IMR-90 (cell line): ENCODE data around the gene GSK3B. TPM values are rescaled to one million over a fixed set of nuclear protein-coding genes. Genes with fewer than 3 reads are reported as not detected.

ENCODE experiments used
- ATAC-seq: fragments of 200-7000 bp; cut with Tn5 transposase; 2 replicates; pipeline ENCODE4 v1.9.1; 2020; ENCODE audit warnings: low read depth, mild to moderate bottlenecking, moderate library complexity
- BruUV-seq: library from RNA; stranded (reverse); fragments of 400-500 nt; replicated peaks from 2 replicates; lab custom pipeline; 2021; lab: Mats Ljungman, UMichigan
- CTCF ChIA-PET: fragments of 300-600 bp; formaldehyde crosslinking; extraction: SDS; loops from one replicate; lab custom pipeline; 2021; ENCODE audit warnings: antibody characterized with exemption; lab: Yijun Ruan, JAX
- POLR2A ChIA-PET: fragments of 300-600 bp; sonication (Branson Sonifier 250); formaldehyde crosslinking; loops from one replicate; lab custom pipeline; 2022; ENCODE audit warnings: antibody characterized with exemption; ENCODE audit not compliant: unreplicated experiment; lab: Charles Lee
- DNase-seq: peaks from one replicate; pipeline ENCODE4 v3.0.0; 2013
- H2AFZ ChIP-seq: replicated peaks from 2 replicates; pipeline ENCODE3; 2013; ENCODE audit warnings: low read length, mild to moderate bottlenecking; ENCODE audit not compliant: poor library complexity
- H2AK5ac ChIP-seq: 2 replicates; pipeline ENCODE4 v1.6.1; 2013; ENCODE audit warnings: low read depth, low read length, inconsistent platforms
- H2AK9ac ChIP-seq: replicated peaks from 2 replicates; pipeline ENCODE3; 2013; ENCODE audit warnings: mild to moderate bottlenecking, low read depth, low read length, moderate library complexity; ENCODE audit not compliant: poor library complexity
- H2BK120ac ChIP-seq: 2 replicates; pipeline ENCODE4 v1.6.1; 2013; ENCODE audit warnings: low read depth, low read length, inconsistent platforms
- H2BK15ac ChIP-seq: 3 replicates; pipeline ENCODE4 v1.6.1; 2013; ENCODE audit warnings: low read depth, low read length, inconsistent platforms
- H2BK20ac ChIP-seq: 2 replicates; pipeline ENCODE4 v1.6.1; 2013; ENCODE audit warnings: low read depth, mild to moderate bottlenecking, inconsistent platforms, low read length, moderate library complexity
- H2BK5ac ChIP-seq: 2 replicates; pipeline ENCODE4 v1.6.1; 2013; ENCODE audit warnings: mild to moderate bottlenecking, low read depth, low read length, inconsistent platforms; ENCODE audit not compliant: poor library complexity, severe bottlenecking
- H3K14ac ChIP-seq: replicated peaks from 2 replicates; pipeline ENCODE4 v1.6.1; 2013; ENCODE audit warnings: low read depth, low read length, inconsistent platforms
- H3K18ac ChIP-seq: 2 replicates; pipeline ENCODE4 v1.6.1; 2013; ENCODE audit warnings: low read depth, low read length, control low read depth
- H3K23ac ChIP-seq: 2 replicates; pipeline ENCODE4 v1.6.1; 2013; ENCODE audit warnings: low read depth, low read length, inconsistent platforms
- H3K27ac ChIP-seq: 2 replicates; pipeline ENCODE4 v1.5.1; 2013; ENCODE audit warnings: mild to moderate bottlenecking, control low read depth, low read length; ENCODE audit not compliant: insufficient read depth
- H3K27me3 ChIP-seq: 2 replicates; pipeline ENCODE4 v1.6.1; 2013; ENCODE audit warnings: low read length; ENCODE audit not compliant: control insufficient read depth, insufficient read depth
- H3K36me3 ChIP-seq: 2 replicates; pipeline ENCODE4 v1.6.1; 2013; ENCODE audit warnings: low read length, mixed read lengths; ENCODE audit not compliant: control insufficient read depth, insufficient read depth
- H3K4ac ChIP-seq: 2 replicates; pipeline ENCODE4 v1.6.1; 2013; ENCODE audit warnings: low read depth, low read length, inconsistent platforms
- H3K4me1 ChIP-seq: 2 replicates; pipeline ENCODE4 v1.6.1; 2013; ENCODE audit warnings: low read length, mixed read lengths; ENCODE audit not compliant: control insufficient read depth, insufficient read depth
- H3K4me2 ChIP-seq: 2 replicates; pipeline ENCODE4 v1.6.1; 2013; ENCODE audit warnings: low read depth, mild to moderate bottlenecking, control low read depth, low read length, moderate library complexity
- H3K4me3 ChIP-seq: 2 replicates; pipeline ENCODE4 v1.5.1; 2013; ENCODE audit warnings: low read depth, mild to moderate bottlenecking, control low read depth, low read length, moderate library complexity; ENCODE audit not compliant: insufficient read depth
- H3K56ac ChIP-seq: 2 replicates; pipeline ENCODE4 v1.6.1; 2013; ENCODE audit warnings: low read length, inconsistent platforms; ENCODE audit not compliant: insufficient read depth; ENCODE audit errors: extremely low read depth
- H3K79me1 ChIP-seq, 2 experiments: 2 replicates each; pipeline ENCODE4 v1.6.1; 2013; ENCODE audit warnings: low read length in 2 of 2, inconsistent platforms in 1 of 2, low read depth in 1 of 2
- H3K9ac ChIP-seq: 2 replicates; pipeline ENCODE4 v1.6.1; 2013; ENCODE audit warnings: low read depth, low read length, control low read depth
- H3K9me1 ChIP-seq: 2 replicates; pipeline ENCODE4 v1.6.1; 2013; ENCODE audit warnings: low read length, inconsistent platforms; ENCODE audit not compliant: insufficient read depth
- H3K9me3 ChIP-seq: 2 replicates; pipeline ENCODE4 v1.6.1; 2013; ENCODE audit warnings: low read length; ENCODE audit not compliant: control insufficient read depth, insufficient read depth
- H4K20me1 ChIP-seq: 2 replicates; pipeline ENCODE4 v1.6.1; 2013; ENCODE audit warnings: low read length, inconsistent platforms; ENCODE audit not compliant: insufficient read depth
- H4K5ac ChIP-seq: 2 replicates; pipeline ENCODE4 v1.6.1; 2013; ENCODE audit warnings: mild to moderate bottlenecking, low read depth, low read length, control low read depth
- H4K8ac ChIP-seq, 2 experiments: 2 replicates each; pipeline ENCODE4 v1.6.1; 2013; ENCODE audit warnings: low read depth in 2 of 2, low read length in 2 of 2, control low read depth in 1 of 2, inconsistent platforms in 1 of 2
- H4K91ac ChIP-seq: 2 replicates; pipeline ENCODE4 v1.6.1; 2013; ENCODE audit warnings: low read depth, low read length, inconsistent platforms; ENCODE audit not compliant: insufficient read depth
- CEBPB ChIP-seq: IDR thresholded peaks from 2 replicates; pipeline ENCODE4 v1.6.1; 2012; ENCODE audit warnings: low read depth, low read length, improper control_type of control experiment
- CHD1 ChIP-seq: IDR thresholded peaks from 2 replicates; pipeline ENCODE4 v1.6.1; 2012; ENCODE audit warnings: low read depth, low read length, improper control_type of control experiment
- CTCF ChIP-seq: conservative IDR thresholded peaks from 2 replicates; pipeline ENCODE4 v1.5.1; 2012; ENCODE audit warnings: mild to moderate bottlenecking, low read depth, low read length, improper control_type of control experiment
- ELK1 ChIP-seq: fragments of 150-350 bp; IDR thresholded peaks from 2 replicates; pipeline ENCODE4 v1.6.1; 2016; ENCODE audit warnings: low read depth, mild to moderate bottlenecking, low read length, moderate library complexity, borderline replicate concordance
- FOS ChIP-seq: fragments of 150-350 bp; IDR thresholded peaks from 2 replicates; pipeline ENCODE4 v1.6.1; 2016; ENCODE audit warnings: low read depth, low read length
- MAZ ChIP-seq: IDR thresholded peaks from 2 replicates; pipeline ENCODE4 v1.6.1; 2012; ENCODE audit warnings: low read depth, mild to moderate bottlenecking, low read length, improper control_type of control experiment, moderate library complexity, borderline replicate concordance
- MXI1 ChIP-seq: IDR thresholded peaks from 2 replicates; pipeline ENCODE4 v1.6.1; 2012; ENCODE audit warnings: low read depth, mild to moderate bottlenecking, low read length, moderate library complexity, borderline replicate concordance
- NFE2L2 ChIP-seq: fragments of 150-350 bp; IDR thresholded peaks from 2 replicates; pipeline ENCODE4 v1.6.1; 2016; ENCODE audit warnings: low read depth, mild to moderate bottlenecking, low read length
- POLR2A ChIP-seq: IDR thresholded peaks from 2 replicates; pipeline ENCODE4 v1.6.1; 2012; ENCODE audit warnings: mild to moderate bottlenecking, low read depth, low read length
- RCOR1 ChIP-seq: IDR thresholded peaks from 2 replicates; pipeline ENCODE4 v1.6.1; 2012; ENCODE audit warnings: mild to moderate bottlenecking, low read length, improper control_type of control experiment; ENCODE audit not compliant: insufficient replicate concordance
- RFX5 ChIP-seq: IDR thresholded peaks from 2 replicates; pipeline ENCODE4 v1.8.0; 2012; ENCODE audit warnings: low read depth, mild to moderate bottlenecking, low read length, moderate library complexity
- SMC3 ChIP-seq: fragments of 150-350 bp; IDR thresholded peaks from 2 replicates; pipeline ENCODE4 v1.6.1; 2016; ENCODE audit warnings: low read depth, mild to moderate bottlenecking, antibody characterized with exemption, low read length, moderate library complexity
- USF2 ChIP-seq: fragments of 150-350 bp; IDR thresholded peaks from 2 replicates; pipeline ENCODE4 v1.6.1; 2017; ENCODE audit warnings: mild to moderate bottlenecking, antibody characterized with exemption, low read length, low read depth
- WGBS, 2 experiments: methylation state at CpG; one replicate each; pipeline versions ENCODE4 v1.1.5 to v1.1.7; 2013; ENCODE audit warnings: missing lambda C conversion rate in 2 of 2; ENCODE audit not compliant: insufficient read length in 1 of 2; ENCODE audit errors: extremely low coverage in 2 of 2; 5-methylcytosine and 5-hydroxymethylcytosine counted together
- dilution Hi-C: fragments of 300-500 bp; cut with HindIII; formaldehyde crosslinking; loops from one replicate; pipeline ENCODE4 v1.14.3; 2018; ENCODE audit warnings: low sequenced_read_pairs; ENCODE audit not compliant: unreplicated experiment
- in situ Hi-C: fragments of 300-500 bp; cut with MboI; formaldehyde crosslinking; loops from 3 replicates; pipeline ENCODE4 v1.14.3; 2019; ENCODE audit warnings: low sequenced_read_pairs, inconsistent platforms, mixed read lengths
- intact Hi-C: fragments of 100-400 bp; cut with micrococcal nuclease; formaldehyde crosslinking; loops from 2 replicates; pipeline ENCODE4 v1.10.0; 2022
- polyA plus RNA-seq, 3 experiments: library from polyadenylated mRNA; depleted of rRNA; stranded (reverse); fragments of >200 nt; gene quantifications; 2 replicates each; pipeline ENCODE4 v1.2.3, GENCODE V29; 2012; ENCODE audit warnings: low replicate concordance in 1 of 3
- total RNA-seq: library from RNA; depleted of rRNA; stranded (reverse); fragments of >200 nt; gene quantifications from 2 replicates; pipeline ENCODE4 v1.2.3, GENCODE V29; 2012

Gene GSK3B
- total and polyA plus RNA-seq, 2 of the 4 experiments (the other 2 are of a cell fraction): 19.2 to 33.2 TPM

- intact Hi-C loops (no loop called here), dilution Hi-C loops (no loop called here), in situ Hi-C loops (no loop called here)
- DNase-seq: peak; percentile 4
- BruUV-seq: no TSS peak
- WGBS, 2 experiments: 100% methylated on average over 2 of the region's 7 CpGs; no CpG with 5 or more reads in 1 of the 2 experiments
- Histone ChIP-seq H3K9ac (no peak overlapping the region), H3K79me1 (no peaks in the 10 kb centered on the region), H3K27ac (no peak overlapping the region), H2BK20ac (no peak overlapping the region), H3K4me2 (no peak overlapping the region), H3K23ac (no peak overlapping the region), H4K91ac (no peak overlapping the region), H3K36me3 (no peaks in the 10 kb centered on the region), H3K9me3 (no peaks in the 10 kb centered on the region), H3K18ac (no peak overlapping the region), H2AK9ac (no peak overlapping the region), H2AK5ac (no peak overlapping the region), H3K4me1 (no peaks in the 10 kb centered on the region), H3K56ac (no peak overlapping the region), H3K4ac (no peak overlapping the region), H3K14ac (no peak overlapping the region), H4K8ac (no peak overlapping the region), H4K5ac (no peak overlapping the region), H4K20me1 (no peaks in the 10 kb centered on the region), H2BK15ac (no peak overlapping the region), H2AFZ (no peak overlapping the region), H3K4me3 (no peak overlapping the region), H2BK120ac (no peak overlapping the region), H3K9me1 (no peaks in the 10 kb centered on the region), H2BK5ac (no peak overlapping the region), H3K27me3 (no peaks in the 10 kb centered on the region)
- ChIA-PET POLR2A (no interaction called here), CTCF (no interaction called here)
- ATAC-seq: no peak
- TF ChIP-seq NFE2L2 (no peak), FOS (no peak), RFX5 (no peak), MXI1 (no peak), MAZ (no peak), USF2 (no peak), CEBPB (no peak), POLR2A (no peak), ELK1 (no peak), SMC3 (no peak), CHD1 (no peak), RCOR1 (no peak), CTCF (no peak)
These were observed 25.7 kb upstream of the GSK3B start for GRCh38 chr3:120119846-120120510.
